ENCODE data around the gene FER. TPM values are rescaled to one million over a fixed set of nuclear protein-coding genes. Genes with fewer than 3 reads are reported as not detected.
"Not testable (repeated sequence)": the region's sequence is repeated elsewhere in the genome, so short reads cannot be mapped to it uniquely, and the experiment has no call there.

The FER gene
- polyA plus RNA-seq, 10 donors, result 7.6 to 12.6 (median 10.8) TPM

- no peak for DNase-seq
Observed at GRCh38 chr5:109121225-109121624, 373.5 kb downstream of the FER start.

DNA sequence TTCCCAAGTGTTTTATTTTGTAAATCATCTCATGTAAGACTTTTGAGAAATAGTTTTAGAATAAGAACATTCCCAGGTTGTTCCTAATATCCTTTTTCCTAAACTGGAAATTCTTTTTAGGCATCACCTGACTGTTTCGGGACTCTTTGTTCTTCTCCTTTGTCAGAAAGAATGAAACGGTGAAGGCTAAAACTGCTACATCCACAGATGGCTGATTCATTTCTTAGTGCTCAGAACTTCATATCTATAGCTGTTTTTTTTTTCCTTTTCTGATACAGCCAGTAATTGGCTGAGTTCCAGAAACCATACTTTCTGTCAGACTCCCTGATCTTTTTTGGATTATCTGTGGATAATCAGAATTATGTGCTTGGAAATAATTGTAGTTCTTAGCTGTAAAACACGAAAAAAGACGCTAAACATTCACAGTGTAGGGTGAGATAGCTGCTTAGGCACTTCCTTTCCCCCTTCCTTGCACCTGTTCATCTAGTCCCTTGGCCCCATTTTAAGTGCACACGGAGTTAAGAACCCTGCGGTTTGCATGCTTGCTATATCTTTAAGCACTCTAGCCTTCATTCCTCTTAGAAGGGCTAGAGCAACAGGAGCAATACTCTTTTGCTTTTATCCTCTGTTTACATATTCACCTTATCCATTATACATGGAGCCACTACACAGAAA lies 378.2 kb downstream of the FER start:
- DNase-seq, result no peak

GRCh38 chr5:109126481-109126880 lies 378.8 kb downstream of the FER start:
- DNase-seq, result no peak

DNA sequence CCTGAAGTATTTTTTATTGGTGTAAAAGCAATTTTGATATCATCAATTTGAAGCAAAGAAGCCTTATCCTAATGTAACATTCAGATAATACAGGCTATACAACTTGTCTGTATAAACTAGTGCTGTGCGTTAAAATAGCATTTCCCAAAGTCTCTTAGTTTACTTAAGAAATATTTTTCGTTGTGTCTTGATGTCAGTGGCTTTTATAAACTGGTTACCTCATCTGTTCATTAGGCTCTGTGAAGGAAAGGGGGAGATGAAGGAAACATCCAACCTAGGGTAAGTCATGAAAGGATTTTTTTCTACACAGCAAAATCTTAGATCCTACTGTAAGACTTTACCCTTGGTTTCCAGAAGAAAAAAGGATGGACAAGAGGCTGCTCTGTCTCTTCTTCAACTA lies 389.2 kb downstream of the FER start:
- no peak for DNase-seq

DNA sequence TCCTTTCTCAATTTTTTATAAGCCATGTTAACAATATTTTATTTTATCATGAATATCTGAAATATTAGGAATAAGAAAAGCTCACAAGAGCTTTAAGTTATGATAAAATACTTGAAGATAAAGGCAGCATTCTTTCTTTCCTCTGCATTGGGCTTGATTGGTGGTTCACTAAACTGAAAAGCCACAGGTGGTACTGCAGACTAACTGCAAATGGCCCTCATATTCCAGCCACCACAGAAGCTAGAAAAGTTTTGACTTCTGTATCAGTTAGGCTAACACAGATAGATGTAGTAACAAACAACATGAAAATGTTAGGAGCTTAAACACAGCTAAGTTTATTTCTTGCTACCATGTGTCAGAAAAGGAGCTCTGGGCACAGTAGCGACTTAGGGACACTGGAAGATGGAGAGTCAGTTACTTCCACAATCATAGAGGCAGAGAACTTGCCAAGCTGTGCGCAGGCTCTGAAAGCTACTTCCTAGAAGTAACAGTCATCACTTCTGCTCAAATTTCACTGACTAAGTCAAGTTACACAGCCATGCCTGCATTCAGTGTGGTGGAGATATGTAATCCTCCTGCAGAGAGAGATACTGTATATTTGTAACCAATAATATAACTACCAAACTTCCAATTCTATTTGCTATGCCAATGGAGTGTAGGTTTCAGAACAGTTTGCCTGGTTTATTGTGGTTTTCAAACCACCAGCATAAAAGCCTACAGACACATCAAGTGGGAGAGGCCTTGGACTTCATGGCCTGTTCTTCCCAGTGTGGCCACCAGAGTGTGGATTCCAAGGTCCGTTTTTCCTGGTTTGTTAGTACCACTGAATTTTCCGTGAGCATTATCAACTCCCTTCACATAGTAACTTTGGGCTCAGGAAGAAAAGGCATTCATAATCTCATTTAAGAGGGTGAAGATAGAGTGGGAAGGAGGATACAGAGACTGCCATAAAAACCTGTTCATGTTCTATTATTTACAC lies 393.8 kb downstream of the FER start:
- DNase-seq, result no peak

GRCh38 chr5:109143031-109143430 lies 395.3 kb downstream of the FER start:
- DNase-seq, result no peak

DNA sequence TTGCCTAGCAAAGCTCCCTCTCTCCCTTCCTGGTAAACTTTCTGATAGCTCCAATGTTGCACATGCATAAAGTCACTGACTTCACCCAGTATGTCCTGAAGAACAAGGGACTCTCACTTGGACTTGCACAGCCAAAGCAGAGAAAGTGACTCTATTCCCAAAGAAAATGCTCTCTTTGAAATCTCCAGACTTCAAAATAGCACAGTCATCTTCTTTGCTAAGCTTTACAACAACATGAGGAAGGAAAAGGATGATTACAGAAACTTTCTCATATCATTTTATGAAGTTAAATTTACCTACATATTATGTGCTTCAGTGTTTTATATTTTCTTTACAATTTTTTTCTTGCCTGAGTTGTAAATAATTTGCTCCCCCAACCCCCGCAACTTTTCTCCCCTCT lies 397.4 kb downstream of the FER start:
- no peak for DNase-seq

DNA sequence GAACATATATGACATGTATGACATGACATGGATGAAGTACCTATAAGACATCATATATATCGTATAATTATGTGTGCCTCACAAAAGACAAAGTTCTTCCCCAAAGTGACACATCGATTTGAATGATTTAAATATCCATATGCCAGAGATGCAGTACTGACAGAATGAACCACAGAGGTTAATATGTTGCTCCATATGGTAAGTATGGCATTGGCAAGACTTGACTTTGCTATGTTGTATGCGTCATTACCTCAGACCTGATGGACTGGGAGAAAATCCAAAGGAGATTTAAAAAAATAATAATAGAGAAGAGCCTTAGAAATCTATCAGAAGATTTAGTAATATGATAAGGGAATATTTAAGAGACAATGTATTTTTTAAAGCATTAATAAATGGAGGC lies 398.9 kb downstream of the FER start:
- DNase-seq, result no peak

DNA sequence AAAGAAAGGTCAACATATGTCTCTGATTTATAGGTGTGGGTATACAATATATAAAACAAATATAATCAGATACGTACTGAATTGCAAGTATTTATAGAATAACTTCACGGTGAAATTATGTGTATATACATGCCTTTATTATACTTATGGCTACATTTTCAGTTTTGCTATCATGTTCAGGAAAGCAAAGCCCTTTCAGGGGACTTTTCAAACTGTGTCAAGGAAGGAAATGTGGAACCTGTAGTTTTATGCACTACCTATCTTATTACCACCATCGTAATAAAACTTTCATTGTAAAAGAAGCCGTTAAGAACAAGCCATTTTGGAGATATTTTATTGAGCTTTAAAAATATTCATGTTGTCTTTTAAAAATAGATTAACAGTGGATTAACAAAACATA lies 404.9 kb downstream of the FER start:
- DNase-seq, result no peak

- DNase-seq, result no peak
Observed at GRCh38 chr5:109155625-109156024, 407.9 kb downstream of the FER start.

GRCh38 chr5:109156885-109157284 lies 409.2 kb downstream of the FER start:
- no peak for DNase-seq

DNA sequence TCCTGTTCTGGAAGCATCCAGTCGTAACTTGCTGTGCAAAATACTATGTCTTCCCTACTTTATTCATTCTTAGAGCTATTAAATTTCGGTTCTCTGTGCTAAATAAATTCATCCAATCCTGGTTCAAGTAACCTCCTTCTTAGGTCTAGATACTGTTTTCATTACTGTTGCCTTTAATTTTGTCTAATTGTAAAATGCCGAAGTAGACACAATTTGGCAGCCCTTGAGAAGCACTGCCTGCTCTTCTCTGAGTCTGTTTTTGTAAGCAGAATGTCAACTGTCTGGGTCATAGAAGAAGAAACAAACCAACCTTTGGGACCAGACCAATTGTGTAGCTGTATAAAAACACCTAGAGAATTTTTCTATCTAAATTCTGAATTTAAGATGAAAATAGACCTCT lies 412.8 kb downstream of the FER start:
- no peak for DNase-seq

GRCh38 chr5:109161914-109162683 lies 414.4 kb downstream of the FER start:
- no peak for DNase-seq

DNA sequence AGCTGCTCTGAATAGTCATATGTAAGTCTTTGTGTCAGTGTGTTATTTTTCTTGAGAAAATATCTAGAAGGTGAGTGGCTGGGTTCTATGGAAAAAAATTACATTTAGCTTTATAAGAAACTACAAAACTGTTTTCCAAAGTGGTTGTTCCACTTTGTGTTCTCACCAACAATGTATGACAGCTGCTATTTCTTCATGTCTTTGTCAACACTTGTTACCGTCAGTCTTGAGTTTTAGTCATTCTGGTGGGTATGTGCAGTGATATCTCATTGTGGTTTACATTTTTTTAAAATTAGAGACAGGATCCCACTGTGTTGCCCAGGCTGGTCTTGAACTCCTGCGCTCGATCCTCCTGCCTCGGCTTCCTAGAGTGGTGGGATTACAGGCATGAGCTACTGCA lies 415.6 kb downstream of the FER start:
- DNase-seq, result no peak

- no peak for DNase-seq
Observed at GRCh38 chr5:109164001-109164400, 416.3 kb downstream of the FER start.

DNA sequence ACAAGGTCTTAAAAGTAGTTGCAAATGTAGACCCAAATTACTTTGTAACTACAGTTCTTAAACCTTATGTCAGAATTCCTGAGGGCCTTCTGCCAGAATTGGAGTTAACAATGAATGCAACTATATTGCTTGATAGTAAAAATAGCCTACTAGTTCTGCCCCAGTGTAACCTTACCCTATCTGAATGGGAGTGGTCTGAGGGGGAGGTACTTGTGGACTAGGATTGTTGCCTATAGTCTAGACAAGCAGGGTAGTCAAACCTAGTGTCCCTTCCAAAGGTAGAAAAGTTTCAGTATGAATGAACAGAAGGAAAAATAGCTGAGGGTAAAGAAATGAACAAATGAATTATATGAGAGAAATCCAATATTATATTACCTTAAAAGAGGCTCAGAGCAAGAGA lies 419.9 kb downstream of the FER start:
- DNase-seq, result no peak

DNA sequence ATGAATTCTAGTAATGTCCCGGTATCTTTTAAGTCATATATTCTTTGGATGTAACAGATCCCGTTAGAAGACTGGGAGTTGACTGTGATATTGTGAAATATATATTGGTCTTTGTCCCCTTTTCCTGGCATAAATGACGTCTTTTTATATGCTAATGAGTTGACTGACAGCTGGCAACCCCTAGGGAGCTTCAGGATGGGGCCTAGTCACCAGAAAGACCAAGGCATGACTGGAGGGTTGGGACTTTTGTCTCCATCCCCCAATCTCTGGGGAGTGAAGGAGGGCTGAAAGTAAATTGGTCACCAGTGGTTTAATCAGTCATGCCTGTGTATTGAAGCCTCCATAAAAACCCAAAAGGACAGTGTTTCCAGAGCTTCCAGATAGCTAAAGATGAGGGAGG lies 420.5 kb downstream of the FER start:
- no peak for DNase-seq

- DNase-seq, result no peak
Observed at GRCh38 chr5:109170629-109171350, 423.1 kb downstream of the FER start.

GRCh38 chr5:109171437-109172073 lies 423.9 kb downstream of the FER start:
- DNase-seq, result not testable (repeated sequence)

- DNase-seq, result peak in 1 of 3 donors; percentile 44
Observed at GRCh38 chr5:109173036-109173794, 425.5 kb downstream of the FER start.
